ENCODE measurements around the gene CHST7.

GRCh38 chrX:46643636-46644035 lies 70.1 kb downstream of the CHST7 start:
- no peak for TF ChIP-seq CTCF (IDR thresholded peaks at IDR 0.05)
- no peak for TF ChIP-seq POLR2A (IDR thresholded peaks at IDR 0.05)
